Uterus (tissue), 4 donors: Measurements from ENCODE around the gene CACNA1B. TPM values are rescaled to one million over a fixed set of nuclear protein-coding genes. Genes with fewer than 3 reads are reported as not detected.

Experiments
- DNase-seq, 2 donors: peaks; one replicate each; pipeline ENCODE4 v3.0.0-alpha.2; 2019 to 2020
- H3K27ac ChIP-seq, 2 donors: fragments of 200-600 bp; sonication (generic); 1 replicate in 1 of 2; 2 replicates in 1 of 2; pipeline ENCODE4 v1.5.1; 2016 to 2018
- H3K27me3 ChIP-seq, 2 donors: fragments of 200-600 bp; sonication (generic); one replicate each; pipeline ENCODE4 v1.5.1; 2018 to 2019; ENCODE audit warnings: control low read depth in 1 of 2
- H3K36me3 ChIP-seq, 2 donors: fragments of 200-600 bp; sonication (generic); one replicate each; pipeline ENCODE4 v1.5.1; 2019; ENCODE audit warnings: control low read depth in 1 of 2
- H3K4me1 ChIP-seq, 2 donors: fragments of 200-600 bp; sonication (generic); one replicate each; pipeline ENCODE4 v1.5.1; 2018 to 2019; ENCODE audit warnings: control low read depth in 1 of 2
- H3K4me3 ChIP-seq, 2 donors: fragments of 200-600 bp; sonication (generic); 1 replicate in 1 of 2; 2 replicates in 1 of 2; pipeline ENCODE4 v1.5.1; 2018 to 2019; ENCODE audit warnings: mild to moderate bottlenecking in 1 of 2
- H3K9me3 ChIP-seq, 2 donors: fragments of 200-600 bp; sonication (generic); one replicate each; pipeline ENCODE4 v1.5.1; 2019; ENCODE audit warnings: control low read depth in 1 of 2
- POLR2A ChIP-seq, 2 donors: fragments of 450-650 bp; IDR thresholded peaks; one replicate each; pipeline ENCODE4 v1.6.1; 2016; ENCODE audit warnings: antibody characterized with exemption in 2 of 2, mild to moderate bottlenecking in 1 of 2, moderate library complexity in 1 of 2
- intact Hi-C: fragments of 100-400 bp; cut with DNase I; formaldehyde crosslinking; loops from one replicate; pipeline ENCODE4 v1.15.1; 2023; ENCODE audit warnings: low total_unique reads
- total RNA-seq, 4 donors: library from RNA; depleted of rRNA in 3 of 4; stranded (reverse); fragments of >200 nt in 3 of 4; gene quantifications; one replicate each; pipeline versions ENCODE4 v1.1.0 to v1.2.4, GENCODE V29; 2014 to 2023
- TF ChIP-seq, protein P1 (sequence below), 4 experiments: fragments of 200-600 bp in 2 of 4; fragments of 450-650 bp in 2 of 4; sonication (generic) in 2 of 4; IDR thresholded peaks; one replicate each; pipeline ENCODE4 v1.5.1; 2016 to 2019; ENCODE audit warnings: antibody characterized with exemption in 4 of 4, mild to moderate bottlenecking in 2 of 4, moderate library complexity in 1 of 4
- donor health status: DM: yes; HTN: yes; CAD: no.

Gene CACNA1B
- total RNA-seq, 4 donors from 2014 or later = 0.12 to 0.97 TPM; not detected in 2

DNA sequence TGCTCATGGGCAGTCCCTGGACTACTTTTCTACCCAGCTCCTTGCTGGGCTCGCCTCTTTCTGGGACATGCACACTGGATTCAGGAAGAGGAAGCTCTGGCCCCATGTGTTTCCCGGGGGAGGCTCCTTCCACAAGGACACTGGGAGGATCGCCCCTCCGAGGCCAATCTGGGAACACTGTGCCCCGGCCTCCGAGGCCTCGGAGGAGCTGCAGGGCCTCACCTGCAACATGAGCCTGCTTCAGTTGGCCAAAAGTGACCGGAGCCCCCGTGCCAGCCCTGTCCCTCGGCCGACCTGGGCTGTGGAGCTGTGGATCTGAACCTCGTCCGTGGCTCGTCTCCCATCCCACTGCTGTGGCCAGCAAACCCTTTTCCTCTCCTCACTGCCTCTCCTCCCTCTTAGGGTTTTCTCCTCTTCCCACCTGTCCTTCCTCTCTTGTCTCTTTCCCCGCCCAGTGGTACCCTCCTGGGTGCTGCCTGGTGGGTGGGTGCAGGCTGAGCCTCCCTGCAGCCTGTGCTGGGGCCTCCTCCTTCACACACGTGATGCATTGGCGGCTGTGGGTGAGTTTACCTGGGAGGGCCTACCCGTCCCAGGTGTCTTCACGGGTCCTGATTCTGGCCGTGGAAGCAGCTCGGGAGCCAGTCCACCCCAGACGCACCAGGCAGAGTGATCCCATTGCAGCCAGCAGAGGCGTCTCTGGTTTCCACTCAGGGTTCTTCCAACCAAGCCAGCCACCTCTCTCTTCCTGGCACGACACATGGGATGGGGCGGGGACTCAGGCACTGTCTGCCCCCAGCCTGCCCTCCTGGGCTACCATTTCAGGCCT is 241.8 kb downstream of the CACNA1B start:
- DNase-seq = no peak
- TF ChIP-seq, protein P1, sequence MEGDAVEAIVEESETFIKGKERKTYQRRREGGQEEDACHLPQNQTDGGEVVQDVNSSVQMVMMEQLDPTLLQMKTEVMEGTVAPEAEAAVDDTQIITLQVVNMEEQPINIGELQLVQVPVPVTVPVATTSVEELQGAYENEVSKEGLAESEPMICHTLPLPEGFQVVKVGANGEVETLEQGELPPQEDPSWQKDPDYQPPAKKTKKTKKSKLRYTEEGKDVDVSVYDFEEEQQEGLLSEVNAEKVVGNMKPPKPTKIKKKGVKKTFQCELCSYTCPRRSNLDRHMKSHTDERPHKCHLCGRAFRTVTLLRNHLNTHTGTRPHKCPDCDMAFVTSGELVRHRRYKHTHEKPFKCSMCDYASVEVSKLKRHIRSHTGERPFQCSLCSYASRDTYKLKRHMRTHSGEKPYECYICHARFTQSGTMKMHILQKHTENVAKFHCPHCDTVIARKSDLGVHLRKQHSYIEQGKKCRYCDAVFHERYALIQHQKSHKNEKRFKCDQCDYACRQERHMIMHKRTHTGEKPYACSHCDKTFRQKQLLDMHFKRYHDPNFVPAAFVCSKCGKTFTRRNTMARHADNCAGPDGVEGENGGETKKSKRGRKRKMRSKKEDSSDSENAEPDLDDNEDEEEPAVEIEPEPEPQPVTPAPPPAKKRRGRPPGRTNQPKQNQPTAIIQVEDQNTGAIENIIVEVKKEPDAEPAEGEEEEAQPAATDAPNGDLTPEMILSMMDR (IDR thresholded peaks at IDR 0.05) = no peak
- no peak for TF ChIP-seq POLR2A (IDR thresholded peaks at IDR 0.05)
- Histone ChIP-seq H3K4me3 (no peak overlapping the region), H3K27ac (no peak overlapping the region), H3K27me3 (no peaks in the 10 kb centered on the region), H3K36me3 (no peaks in the 10 kb centered on the region), H3K4me1 (no peaks in the 10 kb centered on the region), H3K9me3 (no peaks in the 10 kb centered on the region)
- intact Hi-C loops = no loop called here

DNA sequence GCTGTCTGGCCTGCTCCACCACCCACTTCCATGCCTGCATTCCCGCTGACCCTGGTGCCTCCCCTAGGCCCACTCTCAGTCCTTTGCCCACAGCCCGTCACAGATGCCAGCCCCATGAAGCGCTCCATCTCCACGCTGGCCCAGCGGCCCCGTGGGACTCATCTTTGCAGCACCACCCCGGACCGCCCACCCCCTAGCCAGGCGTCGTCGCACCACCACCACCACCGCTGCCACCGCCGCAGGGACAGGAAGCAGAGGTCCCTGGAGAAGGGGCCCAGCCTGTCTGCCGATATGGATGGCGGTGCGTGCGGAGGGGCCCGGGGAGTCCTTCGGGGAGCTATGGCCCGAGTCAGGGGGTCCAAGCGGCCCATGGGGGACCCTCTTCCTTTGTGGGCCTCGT is 242.5 kb downstream of the CACNA1B start:
- H3K36me3 ChIP-seq = no peaks in the 10 kb centered on the region
- no peaks in the 10 kb centered on the region for H3K27me3 ChIP-seq
- TF ChIP-seq POLR2A (IDR thresholded peaks at IDR 0.05) = no peak
- TF ChIP-seq, protein P1 (IDR thresholded peaks at IDR 0.05) = no peak
- no peak overlapping the region for H3K4me3 ChIP-seq
- H3K4me1 ChIP-seq = no peaks in the 10 kb centered on the region
- H3K27ac ChIP-seq = no peak overlapping the region
- intact Hi-C loops = no loop called here
- DNase-seq = no peak
- no peaks in the 10 kb centered on the region for H3K9me3 ChIP-seq

DNA sequence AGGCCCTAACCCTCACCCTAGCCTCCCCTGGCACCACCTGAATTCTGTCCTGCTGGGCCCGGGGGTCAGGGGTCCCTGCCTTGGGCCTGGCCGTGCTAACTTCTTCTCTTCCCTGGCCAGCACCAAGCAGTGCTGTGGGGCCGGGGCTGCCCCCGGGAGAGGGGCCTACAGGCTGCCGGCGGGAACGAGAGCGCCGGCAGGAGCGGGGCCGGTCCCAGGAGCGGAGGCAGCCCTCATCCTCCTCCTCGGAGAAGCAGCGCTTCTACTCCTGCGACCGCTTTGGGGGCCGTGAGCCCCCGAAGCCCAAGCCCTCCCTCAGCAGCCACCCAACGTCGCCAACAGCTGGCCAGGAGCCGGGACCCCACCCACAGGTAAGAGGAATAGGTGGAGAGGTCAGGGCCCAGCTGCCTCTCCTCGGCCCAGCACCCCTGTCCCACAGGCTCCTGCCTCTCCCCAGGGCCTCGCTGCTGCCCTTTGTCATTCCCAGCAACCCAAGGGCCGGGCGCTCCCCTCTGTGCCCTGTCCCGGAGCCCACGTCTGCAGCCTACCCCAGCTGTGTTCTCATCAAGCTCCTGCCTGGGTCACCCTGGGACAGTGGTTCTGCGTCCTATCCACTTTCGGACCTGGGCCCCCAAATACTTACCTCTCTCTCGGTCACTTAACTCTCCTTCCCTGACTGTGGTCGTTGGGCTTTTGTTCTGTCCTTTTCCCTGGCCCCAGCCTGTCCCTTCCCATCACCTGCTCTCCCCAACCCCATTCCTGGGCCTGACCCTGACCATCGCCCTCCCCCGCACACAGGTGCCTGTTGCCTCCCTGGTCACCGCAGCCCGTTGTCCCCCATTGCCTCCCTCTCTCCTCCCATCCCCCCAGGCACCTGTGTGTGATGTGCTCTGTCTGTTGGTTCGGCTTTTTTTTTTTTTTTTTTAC is 243.2 kb downstream of the CACNA1B start:
- DNase-seq = no peak
- Histone ChIP-seq H3K27ac (no peak overlapping the region), H3K4me3 (no peak overlapping the region), H3K27me3 (no peaks in the 10 kb centered on the region), H3K4me1 (no peaks in the 10 kb centered on the region), H3K36me3 (no peaks in the 10 kb centered on the region), H3K9me3 (no peaks in the 10 kb centered on the region)
- intact Hi-C loops = no loop called here
- no peak for TF ChIP-seq POLR2A (IDR thresholded peaks at IDR 0.05)
- TF ChIP-seq, protein P1 (IDR thresholded peaks at IDR 0.05) = no peak

DNA sequence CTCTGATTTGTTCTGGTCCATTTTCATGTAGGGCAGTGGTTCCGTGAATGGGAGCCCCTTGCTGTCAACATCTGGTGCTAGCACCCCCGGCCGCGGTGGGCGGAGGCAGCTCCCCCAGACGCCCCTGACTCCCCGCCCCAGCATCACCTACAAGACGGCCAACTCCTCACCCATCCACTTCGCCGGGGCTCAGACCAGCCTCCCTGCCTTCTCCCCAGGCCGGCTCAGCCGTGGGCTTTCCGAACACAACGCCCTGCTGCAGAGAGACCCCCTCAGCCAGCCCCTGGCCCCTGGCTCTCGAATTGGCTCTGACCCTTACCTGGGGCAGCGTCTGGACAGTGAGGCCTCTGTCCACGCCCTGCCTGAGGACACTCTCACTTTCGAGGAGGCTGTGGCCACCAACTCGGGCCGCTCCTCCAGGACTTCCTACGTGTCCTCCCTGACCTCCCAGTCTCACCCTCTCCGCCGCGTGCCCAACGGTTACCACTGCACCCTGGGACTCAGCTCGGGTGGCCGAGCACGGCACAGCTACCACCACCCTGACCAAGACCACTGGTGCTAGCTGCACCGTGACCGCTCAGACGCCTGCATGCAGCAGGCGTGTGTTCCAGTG is 244.0 kb downstream of the CACNA1B start:
- Histone ChIP-seq H3K27ac (no peak overlapping the region), H3K4me1 (no peaks in the 10 kb centered on the region), H3K36me3 (no peaks in the 10 kb centered on the region), H3K27me3 (no peaks in the 10 kb centered on the region), H3K4me3 (no peak overlapping the region), H3K9me3 (no peaks in the 10 kb centered on the region)
- TF ChIP-seq, protein P1 (IDR thresholded peaks at IDR 0.05) = no peak
- TF ChIP-seq POLR2A (IDR thresholded peaks at IDR 0.05) = no peak
- no peak for DNase-seq
- intact Hi-C loops = no loop called here
